ENCODE results near the gene SSBP4. TPM values are rescaled to one million over a fixed set of nuclear protein-coding genes. Genes with fewer than 3 reads are reported as not detected.
A peak's percentile ranks its signal among the peaks of the same experiment; 100 is the strongest.

The SSBP4 gene
- total RNA-seq, 1 donor from 2014 or later: 56.6 TPM

- H3K9me3 ChIP-seq (ENCODE audit: insufficient read depth, low read depth, low read length): no peaks in the 10 kb centered on the region
- H3K4me1 ChIP-seq (ENCODE audit: insufficient read depth, low read length): peaks cover 30% of the 10 kb centered on the region
- H3K79me2 ChIP-seq (ENCODE audit: insufficient read depth, low read length): peaks cover 96% of the 10 kb centered on the region
- Mint-ChIP-seq H3K9me3 (ENCODE audit: unreplicated experiment) (no peaks in the 10 kb centered on the region), H3K4me1 (ENCODE audit: low read depth, unreplicated experiment) (peaks cover 32% of the 10 kb centered on the region), H3K4me3 (ENCODE audit: unreplicated experiment) (peak overlapping the region; percentile 27), H3K36me3 (ENCODE audit: low read depth, unreplicated experiment) (peaks cover 2% of the 10 kb centered on the region), H3K27ac (ENCODE audit: unreplicated experiment) (peak overlapping the region; percentile 66), H3K27me3 (ENCODE audit: low read depth, unreplicated experiment) (no peaks in the 10 kb centered on the region)
- H3K9ac ChIP-seq (ENCODE audit: low read length): peak overlapping the region; percentile 40
- H3K27me3 ChIP-seq (ENCODE audit: insufficient read depth, low read length): no peaks in the 10 kb centered on the region
- no peak for TF ChIP-seq EZH2 (IDR thresholded peaks at IDR 0.05; ENCODE audit: insufficient read depth, low read length)
- TF ChIP-seq, protein P1, sequence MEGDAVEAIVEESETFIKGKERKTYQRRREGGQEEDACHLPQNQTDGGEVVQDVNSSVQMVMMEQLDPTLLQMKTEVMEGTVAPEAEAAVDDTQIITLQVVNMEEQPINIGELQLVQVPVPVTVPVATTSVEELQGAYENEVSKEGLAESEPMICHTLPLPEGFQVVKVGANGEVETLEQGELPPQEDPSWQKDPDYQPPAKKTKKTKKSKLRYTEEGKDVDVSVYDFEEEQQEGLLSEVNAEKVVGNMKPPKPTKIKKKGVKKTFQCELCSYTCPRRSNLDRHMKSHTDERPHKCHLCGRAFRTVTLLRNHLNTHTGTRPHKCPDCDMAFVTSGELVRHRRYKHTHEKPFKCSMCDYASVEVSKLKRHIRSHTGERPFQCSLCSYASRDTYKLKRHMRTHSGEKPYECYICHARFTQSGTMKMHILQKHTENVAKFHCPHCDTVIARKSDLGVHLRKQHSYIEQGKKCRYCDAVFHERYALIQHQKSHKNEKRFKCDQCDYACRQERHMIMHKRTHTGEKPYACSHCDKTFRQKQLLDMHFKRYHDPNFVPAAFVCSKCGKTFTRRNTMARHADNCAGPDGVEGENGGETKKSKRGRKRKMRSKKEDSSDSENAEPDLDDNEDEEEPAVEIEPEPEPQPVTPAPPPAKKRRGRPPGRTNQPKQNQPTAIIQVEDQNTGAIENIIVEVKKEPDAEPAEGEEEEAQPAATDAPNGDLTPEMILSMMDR (IDR thresholded peaks at IDR 0.05; ENCODE audit: insufficient read depth, low read depth, low read length): no peak
- no peak overlapping the region for H2AFZ ChIP-seq (ENCODE audit: low read depth, low read length)
- no peak overlapping the region for H3K4me3 ChIP-seq (ENCODE audit: insufficient read depth, low read depth, low read length)
- DNase-seq (ENCODE audit: low read depth): peak; percentile 74
- H3K4me2 ChIP-seq (ENCODE audit: low read length): peak overlapping the region; percentile 46
- FAIRE-seq: peak; percentile 87
- no peaks in the 10 kb centered on the region for H3K36me3 ChIP-seq (ENCODE audit: insufficient read depth, low read length)
- H3K27ac ChIP-seq (ENCODE audit: low read depth, low read length): peak overlapping the region; percentile 29
- peaks cover 98% of the 10 kb centered on the region for H4K20me1 ChIP-seq (ENCODE audit: insufficient read depth, low read length)
These were observed 59.5 kb downstream of the SSBP4 start for GRCh38 chr19:18478545-18479311.

DNA sequence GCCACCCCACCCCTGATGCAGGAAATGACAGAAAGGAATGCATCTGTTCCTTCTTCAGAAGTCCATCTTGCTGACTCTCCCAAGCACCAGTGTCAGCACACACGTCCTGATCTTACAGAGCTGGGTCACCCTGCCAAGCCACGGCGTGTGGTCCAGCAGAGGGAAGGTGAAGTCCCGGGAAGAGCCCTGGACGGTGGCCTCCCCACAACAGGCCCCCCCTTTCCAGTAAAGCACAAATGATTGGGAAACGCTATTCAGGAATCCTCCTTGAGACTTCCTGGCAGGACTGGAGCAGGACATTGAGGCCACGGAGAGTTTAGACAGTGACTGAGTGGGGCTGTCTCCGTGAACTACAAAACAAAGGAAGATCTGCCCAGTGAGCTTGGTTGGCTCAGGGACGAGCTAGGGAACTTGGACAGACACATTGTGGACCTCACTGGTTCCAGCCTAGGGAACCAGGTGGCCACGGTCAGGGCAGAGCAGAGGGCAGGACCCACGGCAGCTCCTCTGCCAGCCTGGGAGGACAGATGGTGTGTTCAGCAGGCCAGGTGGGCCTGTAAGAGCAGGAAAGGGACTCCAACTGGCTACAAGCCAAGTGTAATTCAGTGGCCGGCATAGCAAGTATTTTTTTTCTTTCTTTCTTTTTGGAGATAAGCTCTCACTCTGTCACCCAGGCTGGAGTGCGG lies 61.0 kb downstream of the SSBP4 start:
- Histone ChIP-seq H3K9me3 (ENCODE audit: insufficient read depth, low read depth, low read length) (no peaks in the 10 kb centered on the region), H3K27me3 (ENCODE audit: insufficient read depth, low read length) (no peaks in the 10 kb centered on the region), H3K4me2 (ENCODE audit: low read length) (peak overlapping the region; percentile 12), H3K4me3 (ENCODE audit: insufficient read depth, low read depth, low read length) (no peak overlapping the region), H4K20me1 (ENCODE audit: insufficient read depth, low read length) (peaks cover 97% of the 10 kb centered on the region), H3K27ac (ENCODE audit: low read depth, low read length) (no peak overlapping the region), H3K79me2 (ENCODE audit: insufficient read depth, low read length) (peaks cover 96% of the 10 kb centered on the region), H3K36me3 (ENCODE audit: insufficient read depth, low read length) (no peaks in the 10 kb centered on the region), H3K9ac (ENCODE audit: low read length) (no peak overlapping the region), H2AFZ (ENCODE audit: low read depth, low read length) (no peak overlapping the region), H3K4me1 (ENCODE audit: insufficient read depth, low read length) (peaks cover 30% of the 10 kb centered on the region)
- no peaks in the 10 kb centered on the region for H3K27me3 Mint-ChIP-seq (ENCODE audit: low read depth, unreplicated experiment)
- no peak overlapping the region for H3K4me3 Mint-ChIP-seq (ENCODE audit: unreplicated experiment)
- H3K4me1 Mint-ChIP-seq (ENCODE audit: low read depth, unreplicated experiment): peaks cover 36% of the 10 kb centered on the region
- TF ChIP-seq, protein P1 (IDR thresholded peaks at IDR 0.05; ENCODE audit: insufficient read depth, low read depth, low read length): no peak
- TF ChIP-seq EZH2 (IDR thresholded peaks at IDR 0.05; ENCODE audit: insufficient read depth, low read length): no peak
- DNase-seq (ENCODE audit: low read depth) (peak; percentile 59), FAIRE-seq (no peak)
- H3K36me3 Mint-ChIP-seq (ENCODE audit: low read depth, unreplicated experiment): peaks cover 2% of the 10 kb centered on the region
- H3K9me3 Mint-ChIP-seq (ENCODE audit: unreplicated experiment): no peaks in the 10 kb centered on the region
- H3K27ac Mint-ChIP-seq (ENCODE audit: unreplicated experiment): no peak overlapping the region

Measured in astrocyte (in vitro differentiated cells and primary cell).